Endometrium (tissue), 2 donors: ENCODE results near the gene FAM32A.

Experiments used
- FAIRE-seq: peaks from 2 replicates; lab custom pipeline; 2012; peaks lifted over from hg19 to GRCh38; lab: Jason Lieb, UNC
- donor health status: control.
- donor health status: control.

FAM32A gene

GRCh38 chr19:16202320-16203255 lies 17.4 kb downstream of the FAM32A start:
- no peak for FAIRE-seq

GRCh38 chr19:16203256-16204004 lies 18.2 kb downstream of the FAM32A start:
- FAIRE-seq, result no peak

GRCh38 chr19:16204005-16204294 lies 18.7 kb downstream of the FAM32A start:
- FAIRE-seq, result no peak

GRCh38 chr19:16205205-16206045 lies 20.2 kb downstream of the FAM32A start:
- no peak for FAIRE-seq

- no peak for FAIRE-seq
Measured at GRCh38 chr19:16206046-16206605, 20.9 kb downstream of the FAM32A start.

- no peak for FAIRE-seq
Measured at GRCh38 chr19:16206637-16207036, 21.4 kb downstream of the FAM32A start.

- FAIRE-seq, result no peak
Measured at GRCh38 chr19:16207063-16207462, 21.9 kb downstream of the FAM32A start.

GRCh38 chr19:16207490-16208025 lies 22.3 kb downstream of the FAM32A start:
- FAIRE-seq, result no peak

GRCh38 chr19:16208064-16208759 lies 23.0 kb downstream of the FAM32A start:
- FAIRE-seq, result no peak

GRCh38 chr19:16208847-16209665 lies 23.8 kb downstream of the FAM32A start:
- no peak for FAIRE-seq

GRCh38 chr19:16210168-16210567 lies 25.0 kb downstream of the FAM32A start:
- FAIRE-seq, result no peak

- FAIRE-seq, result no peak
Measured at GRCh38 chr19:16213076-16213475, 27.9 kb downstream of the FAM32A start.

GRCh38 chr19:16216744-16217670 lies 31.8 kb downstream of the FAM32A start:
- no peak for FAIRE-seq

- FAIRE-seq, result no peak
Measured at GRCh38 chr19:16217716-16218451, 32.7 kb downstream of the FAM32A start.

- FAIRE-seq, result no peak
Measured at GRCh38 chr19:16218851-16219250, 33.6 kb downstream of the FAM32A start.

GRCh38 chr19:16222806-16223205 lies 37.6 kb downstream of the FAM32A start:
- FAIRE-seq, result no peak

GRCh38 chr19:16223746-16224145 lies 38.5 kb downstream of the FAM32A start:
- no peak for FAIRE-seq

- FAIRE-seq, result no peak
Measured at GRCh38 chr19:16224293-16225045, 39.3 kb downstream of the FAM32A start.
